Tibial artery (tissue), 4 donors: ENCODE results near the gene COX6B1.
A peak's percentile ranks its signal among the peaks of the same experiment; 100 is the strongest.

Experiments used
- DNase-seq, 2 donors: peaks; one replicate each; pipeline ENCODE4 v3.0.0-alpha.2; 2019
- H3K27ac ChIP-seq, 2 donors: fragments of 200-600 bp; sonication (generic) in 1 of 2; 1 replicate in 1 of 2; 2 replicates in 1 of 2; pipeline ENCODE4 v1.5.1; 2018 to 2019; ENCODE audit warnings: mild to moderate bottlenecking in 1 of 2
- H3K27me3 ChIP-seq, 2 donors: fragments of 200-600 bp; sonication (generic) in 1 of 2; one replicate each; pipeline versions ENCODE4 v1.5.1 to v1.6.0; 2016 to 2019
- H3K36me3 ChIP-seq, 3 donors: fragments of 200-600 bp; sonication (generic) in 2 of 3; one replicate each; pipeline ENCODE4 v1.5.1; 2016 to 2019; ENCODE audit warnings: mild to moderate bottlenecking in 2 of 3
- H3K4me1 ChIP-seq, 4 donors: fragments of 200-600 bp; sonication (generic) in 2 of 4; 1 replicate in 3 of 4; 2 replicates in 1 of 4; pipeline ENCODE4 v1.5.1; 2016 to 2019
- H3K4me3 ChIP-seq, 2 donors: fragments of 200-600 bp; sonication (generic) in 1 of 2; 1 replicate in 1 of 2; 2 replicates in 1 of 2; pipeline ENCODE4 v1.5.1; 2018 to 2019; ENCODE audit warnings: mild to moderate bottlenecking in 2 of 2
- H3K9me3 ChIP-seq, 3 donors: fragments of 200-600 bp; sonication (generic) in 1 of 3; one replicate each; pipeline ENCODE4 v1.5.1; 2016 to 2019
- intact Hi-C: fragments of 100-400 bp; cut with DNase I; formaldehyde crosslinking; loops from one replicate; pipeline ENCODE4 v1.15.0; 2023; ENCODE audit warnings: low total_unique reads
- TF ChIP-seq, protein P1 (sequence below), 2 experiments: fragments of 200-600 bp in 1 of 2; fragments of 450-650 bp in 1 of 2; IDR thresholded peaks; one replicate each; pipeline ENCODE4 v1.5.1; 2017 to 2019; ENCODE audit warnings: antibody characterized with exemption in 2 of 2, mild to moderate bottlenecking in 1 of 2, moderate library complexity in 1 of 2

The COX6B1 gene

DNA sequence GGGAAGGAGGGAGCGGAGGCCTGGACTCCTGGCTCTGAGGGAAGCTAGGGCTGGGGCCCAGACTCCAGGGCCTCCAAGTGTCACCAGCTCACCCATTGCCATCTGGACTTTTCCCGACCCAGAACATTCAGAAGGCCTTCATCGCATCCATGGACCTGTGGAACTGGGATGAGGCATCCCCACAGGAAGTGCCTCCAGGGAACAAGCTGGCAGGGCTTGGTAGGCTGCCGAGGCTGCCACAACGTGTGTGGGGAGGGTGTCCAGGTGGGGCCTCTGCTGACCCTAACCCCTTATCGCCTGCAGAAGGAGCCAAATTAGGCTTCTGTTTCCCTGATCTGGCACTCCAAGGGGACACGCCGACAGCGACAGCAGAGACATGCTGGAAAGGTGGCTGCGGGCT, 5.8 kb upstream of the COX6B1 start:
- no peak overlapping the region for H3K27ac ChIP-seq
- intact Hi-C loops: no loop called here
- H3K4me1 ChIP-seq: peaks cover 4 to 29% (median 21%) of the 10 kb centered on the region in 4 donors

DNA sequence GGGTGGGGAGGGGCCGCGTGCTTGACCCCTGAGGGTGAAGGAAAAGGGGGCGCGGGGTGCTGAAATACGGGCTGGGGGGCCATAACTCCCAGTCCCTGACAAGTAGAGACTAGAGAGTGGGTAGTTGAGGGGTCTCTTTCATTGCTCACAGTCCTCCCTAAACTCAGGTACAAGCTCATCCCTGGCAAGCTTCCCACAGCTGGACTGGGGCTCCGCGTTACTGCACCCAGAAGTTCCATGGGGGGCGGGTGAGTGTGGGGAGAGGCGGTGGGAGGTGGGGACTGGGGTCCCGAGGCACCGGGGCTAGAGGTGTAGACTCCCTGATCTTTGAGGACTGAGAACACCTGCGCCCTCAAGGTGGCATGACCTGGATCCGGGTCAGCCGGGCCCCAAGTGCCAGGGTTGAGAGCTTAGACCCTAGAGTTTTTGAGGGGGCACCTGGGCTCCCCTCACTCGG, 5.3 kb upstream of the COX6B1 start:
- DNase-seq: no peak
- H3K27me3 ChIP-seq: no peaks in the 10 kb centered on the region
- H3K9me3 ChIP-seq: no peaks in the 10 kb centered on the region
- peak overlapping the region; percentile 72 to 93 for H3K27ac ChIP-seq
- H3K4me1 ChIP-seq: peaks cover 4 to 34% (median 24%) of the 10 kb centered on the region in 4 donors
- peaks cover 0 to 6% (median 5%) of the 10 kb centered on the region in 3 donors for H3K36me3 ChIP-seq
- intact Hi-C loops: no loop called here
- H3K4me3 ChIP-seq: peak overlapping the region; percentile 59 to 73
- TF ChIP-seq, protein P1, sequence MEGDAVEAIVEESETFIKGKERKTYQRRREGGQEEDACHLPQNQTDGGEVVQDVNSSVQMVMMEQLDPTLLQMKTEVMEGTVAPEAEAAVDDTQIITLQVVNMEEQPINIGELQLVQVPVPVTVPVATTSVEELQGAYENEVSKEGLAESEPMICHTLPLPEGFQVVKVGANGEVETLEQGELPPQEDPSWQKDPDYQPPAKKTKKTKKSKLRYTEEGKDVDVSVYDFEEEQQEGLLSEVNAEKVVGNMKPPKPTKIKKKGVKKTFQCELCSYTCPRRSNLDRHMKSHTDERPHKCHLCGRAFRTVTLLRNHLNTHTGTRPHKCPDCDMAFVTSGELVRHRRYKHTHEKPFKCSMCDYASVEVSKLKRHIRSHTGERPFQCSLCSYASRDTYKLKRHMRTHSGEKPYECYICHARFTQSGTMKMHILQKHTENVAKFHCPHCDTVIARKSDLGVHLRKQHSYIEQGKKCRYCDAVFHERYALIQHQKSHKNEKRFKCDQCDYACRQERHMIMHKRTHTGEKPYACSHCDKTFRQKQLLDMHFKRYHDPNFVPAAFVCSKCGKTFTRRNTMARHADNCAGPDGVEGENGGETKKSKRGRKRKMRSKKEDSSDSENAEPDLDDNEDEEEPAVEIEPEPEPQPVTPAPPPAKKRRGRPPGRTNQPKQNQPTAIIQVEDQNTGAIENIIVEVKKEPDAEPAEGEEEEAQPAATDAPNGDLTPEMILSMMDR (IDR thresholded peaks at IDR 0.05): no peak

More for the DNA sequence above, 5.8 kb upstream of the COX6B1 start:
- Histone ChIP-seq H3K36me3 (peaks cover 4 to 11% (median 10%) of the 10 kb centered on the region in 3 donors), H3K27me3 (no peaks in the 10 kb centered on the region), H3K4me3 (no peak overlapping the region), H3K9me3 (no peaks in the 10 kb centered on the region)
- TF ChIP-seq, protein P1 (IDR thresholded peaks at IDR 0.05): no peak
- DNase-seq: no peak

DNA sequence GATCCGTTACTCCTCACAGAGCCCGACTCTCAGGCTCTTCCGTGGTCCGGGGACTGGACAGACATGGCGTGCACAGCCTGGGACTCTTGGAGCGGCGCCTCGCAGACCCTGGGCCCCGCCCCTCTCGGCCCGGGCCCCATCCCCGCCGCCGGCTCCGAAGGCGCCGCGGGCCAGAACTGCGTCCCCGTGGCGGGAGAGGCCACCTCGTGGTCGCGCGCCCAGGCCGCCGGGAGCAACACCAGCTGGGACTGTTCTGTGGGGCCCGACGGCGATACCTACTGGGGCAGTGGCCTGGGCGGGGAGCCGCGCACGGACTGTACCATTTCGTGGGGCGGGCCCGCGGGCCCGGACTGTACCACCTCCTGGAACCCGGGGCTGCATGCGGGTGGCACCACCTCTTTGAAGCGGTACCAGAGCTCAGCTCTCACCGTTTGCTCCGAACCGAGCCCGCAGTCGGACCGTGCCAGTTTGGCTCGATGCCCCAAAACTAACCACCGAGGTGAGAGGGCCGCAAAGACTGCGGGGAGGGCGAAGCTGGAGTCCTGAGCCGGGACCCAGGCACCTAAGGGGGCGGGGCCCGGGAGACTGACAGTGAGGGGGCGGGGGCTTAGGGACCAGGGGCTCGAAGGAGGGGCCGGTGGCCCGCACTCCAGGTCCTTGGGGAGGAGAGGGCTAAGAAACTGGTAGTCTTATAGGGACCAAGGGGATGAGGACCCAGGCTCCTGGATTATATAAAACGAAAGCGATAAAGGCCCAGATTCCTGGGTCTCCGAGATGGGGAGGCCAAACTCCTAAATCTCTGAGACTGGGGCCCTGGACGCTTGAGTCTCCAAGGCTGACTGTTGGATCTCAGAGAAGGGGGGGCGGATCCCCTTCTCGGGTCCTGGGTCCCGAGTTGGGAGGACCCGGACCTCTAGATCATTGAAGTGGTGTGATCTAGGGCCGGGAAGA, 4.6 kb upstream of the COX6B1 start:
- Histone ChIP-seq H3K9me3 (no peaks in the 10 kb centered on the region), H3K27me3 (no peaks in the 10 kb centered on the region), H3K4me1 (peaks cover 4 to 34% (median 24%) of the 10 kb centered on the region in 4 donors), H3K36me3 (no peaks in the 10 kb centered on the region), H3K4me3 (peak overlapping the region; percentile 59 to 73), H3K27ac (peak overlapping the region; percentile 72 to 93)
- DNase-seq: peak; percentile 71 to 87
- intact Hi-C loops: loop anchor here (2.0 kb wide), 1 partner anchor 15 kb away; the partner anchor contains the start of gene RBM42
- TF ChIP-seq, protein P1 (IDR thresholded peaks at IDR 0.05): no peak

DNA sequence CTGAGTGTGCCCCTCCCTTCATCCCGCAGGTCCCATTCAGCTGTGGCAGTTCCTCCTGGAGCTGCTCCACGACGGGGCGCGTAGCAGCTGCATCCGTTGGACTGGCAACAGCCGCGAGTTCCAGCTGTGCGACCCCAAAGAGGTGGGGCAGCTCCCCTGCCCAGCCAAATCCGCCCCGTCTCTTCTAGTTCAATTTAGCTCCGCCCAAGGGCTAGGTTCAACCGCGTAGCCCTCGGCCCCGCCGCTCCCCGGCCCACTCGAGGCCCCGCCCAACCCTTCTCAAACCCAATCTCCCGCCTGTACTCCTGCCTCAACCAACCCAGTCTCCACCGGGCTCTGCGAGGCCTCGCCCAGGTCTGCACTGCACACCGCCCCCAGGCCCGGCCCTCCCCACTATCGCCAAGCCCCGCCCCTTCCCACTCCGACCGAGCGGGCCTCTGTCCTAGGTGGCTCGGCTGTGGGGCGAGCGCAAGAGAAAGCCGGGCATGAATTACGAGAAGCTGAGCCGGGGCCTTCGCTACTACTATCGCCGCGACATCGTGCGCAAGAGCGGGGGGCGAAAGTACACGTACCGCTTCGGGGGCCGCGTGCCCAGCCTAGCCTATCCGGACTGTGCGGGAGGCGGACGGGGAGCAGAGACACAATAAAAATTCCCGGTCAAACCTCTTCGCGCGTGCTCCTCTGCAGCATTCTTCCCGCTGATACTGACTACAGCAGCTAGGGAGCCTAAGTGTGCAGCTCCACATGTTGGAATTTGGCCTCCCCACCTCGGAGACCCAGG, 3.7 kb upstream of the COX6B1 start:
- peak overlapping the region; percentile 59 to 73 for H3K4me3 ChIP-seq
- TF ChIP-seq, protein P1 (IDR thresholded peaks at IDR 0.05): no peak
- intact Hi-C loops: loop anchor here (2.0 kb wide), 1 partner anchor 16 kb away; the partner anchor contains the start of gene RBM42
- H3K27me3 ChIP-seq: no peaks in the 10 kb centered on the region
- peaks cover 4 to 43% (median 32%) of the 10 kb centered on the region in 4 donors for H3K4me1 ChIP-seq
- DNase-seq: peak; percentile 96 to 98
- H3K9me3 ChIP-seq: no peaks in the 10 kb centered on the region
- no peaks in the 10 kb centered on the region for H3K36me3 ChIP-seq
- peak overlapping the region; percentile 72 to 93 for H3K27ac ChIP-seq

DNA sequence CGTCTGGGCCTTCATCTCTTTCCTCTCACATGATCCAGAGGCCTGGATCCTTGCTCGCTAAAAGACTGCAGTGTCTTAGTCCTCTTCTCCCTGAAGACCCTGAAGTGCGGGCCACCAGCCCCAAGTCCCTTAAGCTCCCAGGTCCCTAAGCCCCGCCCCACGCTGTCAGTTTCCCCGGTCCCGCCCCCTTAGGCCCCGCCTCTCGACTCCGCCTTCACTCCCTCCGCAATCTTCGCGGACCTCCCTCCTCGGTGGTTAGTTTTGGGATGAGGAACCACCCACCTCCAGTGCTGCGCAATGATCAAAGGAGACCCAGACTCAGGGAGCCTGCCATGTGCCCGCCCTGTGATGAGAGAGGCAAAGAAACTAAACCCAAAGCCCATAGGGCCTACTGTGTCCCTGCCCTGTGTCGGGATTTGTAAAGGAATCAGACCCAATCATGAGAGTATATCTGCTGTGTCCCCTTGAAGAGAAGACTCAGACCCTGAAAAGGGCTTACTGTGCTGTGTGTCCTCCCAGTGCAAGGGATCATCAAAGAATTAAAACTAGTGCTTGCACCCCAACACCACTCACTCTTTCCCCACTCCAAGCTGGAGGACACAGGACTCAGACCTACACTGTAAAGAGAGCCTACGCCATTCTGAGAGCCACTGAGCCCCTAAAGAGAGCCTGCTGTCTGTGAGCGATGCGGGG, 3.0 kb upstream of the COX6B1 start:
- Histone ChIP-seq H3K27ac (peak overlapping the region; percentile 72 to 93), H3K4me3 (peak overlapping the region; percentile 59 to 73), H3K27me3 (no peaks in the 10 kb centered on the region), H3K9me3 (no peaks in the 10 kb centered on the region), H3K36me3 (peaks cover 0 to 4% (median 0%) of the 10 kb centered on the region in 3 donors), H3K4me1 (peaks cover 4 to 48% (median 37%) of the 10 kb centered on the region in 4 donors)
- TF ChIP-seq, protein P1 (IDR thresholded peaks at IDR 0.05): no peak
- intact Hi-C loops: loop anchor here (2.0 kb wide), 1 partner anchor 16 kb away; the partner anchor contains the start of gene RBM42
- peak; percentile 88 to 93 for DNase-seq
